ENCODE results near the gene PAX8. TPM values are rescaled to one million over a fixed set of nuclear protein-coding genes. Genes with fewer than 3 reads are reported as not detected.

The PAX8 gene
- total RNA-seq, 1 donor = 2.9 TPM

DNA sequence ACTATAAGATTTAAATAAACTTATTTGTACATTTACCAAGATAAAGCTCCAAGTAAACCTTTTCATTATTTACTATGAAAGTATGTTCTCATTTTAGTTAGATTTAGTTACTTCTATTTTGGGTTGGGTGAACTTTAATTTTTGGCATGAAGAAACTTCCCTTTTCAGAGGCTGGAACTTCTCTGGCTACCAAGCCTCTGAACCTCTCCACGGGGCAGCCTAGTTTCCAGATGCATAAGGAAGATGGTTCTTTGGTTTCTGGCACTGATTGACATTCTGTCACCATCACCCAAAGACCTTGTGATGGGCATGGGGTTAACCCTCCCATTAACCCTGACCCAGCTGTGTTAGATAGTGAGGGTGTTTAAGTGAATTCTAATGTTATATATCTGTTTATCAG lies 87.8 kb downstream of the PAX8 start:
- no peaks in the 10 kb centered on the region for H3K4me1 ChIP-seq (ENCODE audit: insufficient read depth, low read length)
- H3K4me2 ChIP-seq (ENCODE audit: insufficient read depth, low read length) = no peak overlapping the region
- no peak for DNase-seq (ENCODE audit: insufficient read length, low spot score, missing footprints)
- H2AFZ ChIP-seq (ENCODE audit: low read length) = no peak overlapping the region
- no peaks in the 10 kb centered on the region for H3K79me2 ChIP-seq (ENCODE audit: insufficient read depth, low read length)
- no peak overlapping the region for H3K4me3 ChIP-seq (ENCODE audit: insufficient read depth, low read length)
- no peak overlapping the region for H3K27ac ChIP-seq (ENCODE audit: low read depth, low read length)
- TF ChIP-seq, protein P1, sequence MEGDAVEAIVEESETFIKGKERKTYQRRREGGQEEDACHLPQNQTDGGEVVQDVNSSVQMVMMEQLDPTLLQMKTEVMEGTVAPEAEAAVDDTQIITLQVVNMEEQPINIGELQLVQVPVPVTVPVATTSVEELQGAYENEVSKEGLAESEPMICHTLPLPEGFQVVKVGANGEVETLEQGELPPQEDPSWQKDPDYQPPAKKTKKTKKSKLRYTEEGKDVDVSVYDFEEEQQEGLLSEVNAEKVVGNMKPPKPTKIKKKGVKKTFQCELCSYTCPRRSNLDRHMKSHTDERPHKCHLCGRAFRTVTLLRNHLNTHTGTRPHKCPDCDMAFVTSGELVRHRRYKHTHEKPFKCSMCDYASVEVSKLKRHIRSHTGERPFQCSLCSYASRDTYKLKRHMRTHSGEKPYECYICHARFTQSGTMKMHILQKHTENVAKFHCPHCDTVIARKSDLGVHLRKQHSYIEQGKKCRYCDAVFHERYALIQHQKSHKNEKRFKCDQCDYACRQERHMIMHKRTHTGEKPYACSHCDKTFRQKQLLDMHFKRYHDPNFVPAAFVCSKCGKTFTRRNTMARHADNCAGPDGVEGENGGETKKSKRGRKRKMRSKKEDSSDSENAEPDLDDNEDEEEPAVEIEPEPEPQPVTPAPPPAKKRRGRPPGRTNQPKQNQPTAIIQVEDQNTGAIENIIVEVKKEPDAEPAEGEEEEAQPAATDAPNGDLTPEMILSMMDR (IDR thresholded peaks at IDR 0.05; ENCODE audit: extremely low read depth, low read depth, low read length) = no peak
- no peaks in the 10 kb centered on the region for H3K9me3 ChIP-seq (ENCODE audit: low read depth, low read length)
- H3K36me3 ChIP-seq (ENCODE audit: insufficient read depth, low read length) = no peaks in the 10 kb centered on the region
- peaks cover 2% of the 10 kb centered on the region for H4K20me1 ChIP-seq (ENCODE audit: insufficient read depth, low read length)
- H3K27me3 ChIP-seq (ENCODE audit: insufficient read depth, low read length) = no peaks in the 10 kb centered on the region

DNA sequence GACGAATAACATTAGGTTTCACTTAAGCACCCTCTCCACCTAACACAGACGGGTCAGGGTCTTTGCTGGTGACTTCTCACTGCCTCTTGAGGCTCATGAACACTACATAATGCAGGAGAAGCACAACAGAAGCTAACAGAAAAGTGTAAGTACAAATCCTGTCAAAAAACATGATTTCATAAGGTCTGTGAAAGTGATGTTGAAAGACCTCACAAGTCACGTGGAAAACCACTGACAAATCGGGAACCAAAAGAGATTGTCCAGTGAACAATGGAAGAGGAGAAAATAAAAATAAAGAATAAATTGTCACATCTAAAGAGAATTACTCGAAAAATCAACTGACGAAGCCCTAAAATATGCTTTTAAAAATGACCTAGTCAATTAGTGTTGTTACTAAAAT lies 91.0 kb downstream of the PAX8 start:
- no peak for DNase-seq (ENCODE audit: insufficient read length, low spot score, missing footprints)
- Histone ChIP-seq H3K79me2 (ENCODE audit: insufficient read depth, low read length) (no peaks in the 10 kb centered on the region), H4K20me1 (ENCODE audit: insufficient read depth, low read length) (no peaks in the 10 kb centered on the region), H3K4me1 (ENCODE audit: insufficient read depth, low read length) (no peaks in the 10 kb centered on the region), H2AFZ (ENCODE audit: low read length) (no peak overlapping the region), H3K27me3 (ENCODE audit: insufficient read depth, low read length) (no peaks in the 10 kb centered on the region), H3K9me3 (ENCODE audit: low read depth, low read length) (no peaks in the 10 kb centered on the region), H3K4me2 (ENCODE audit: insufficient read depth, low read length) (no peak overlapping the region), H3K4me3 (ENCODE audit: insufficient read depth, low read length) (no peak overlapping the region), H3K27ac (ENCODE audit: low read depth, low read length) (no peak overlapping the region), H3K36me3 (ENCODE audit: insufficient read depth, low read length) (no peaks in the 10 kb centered on the region)
- TF ChIP-seq, protein P1 (IDR thresholded peaks at IDR 0.05; ENCODE audit: extremely low read depth, low read depth, low read length) = no peak

DNA sequence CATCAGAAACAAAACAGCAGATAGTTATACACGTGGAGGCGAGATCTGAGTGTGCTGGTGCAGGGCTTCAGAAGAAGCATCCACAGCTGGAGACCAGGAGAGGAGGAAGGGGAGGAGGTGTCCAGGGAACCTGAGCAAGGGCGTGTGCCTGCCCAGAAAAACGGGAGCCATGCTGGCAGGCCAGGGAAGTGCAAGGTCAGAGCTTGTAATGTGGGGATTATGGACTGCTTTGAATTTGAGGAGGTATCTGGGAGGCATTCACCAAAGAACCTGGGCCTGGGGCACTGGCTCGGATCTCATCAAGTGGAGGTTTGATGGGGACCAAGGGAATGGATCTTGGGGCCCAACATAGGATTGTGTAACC lies 92.3 kb downstream of the PAX8 start:
- TF ChIP-seq, protein P1 (IDR thresholded peaks at IDR 0.05; ENCODE audit: extremely low read depth, low read depth, low read length) = no peak
- no peaks in the 10 kb centered on the region for H4K20me1 ChIP-seq (ENCODE audit: insufficient read depth, low read length)
- H3K79me2 ChIP-seq (ENCODE audit: insufficient read depth, low read length) = no peaks in the 10 kb centered on the region
- no peaks in the 10 kb centered on the region for H3K9me3 ChIP-seq (ENCODE audit: low read depth, low read length)
- no peak overlapping the region for H3K27ac ChIP-seq (ENCODE audit: low read depth, low read length)
- no peaks in the 10 kb centered on the region for H3K4me1 ChIP-seq (ENCODE audit: insufficient read depth, low read length)
- H3K36me3 ChIP-seq (ENCODE audit: insufficient read depth, low read length) = no peaks in the 10 kb centered on the region
- no peak overlapping the region for H3K4me2 ChIP-seq (ENCODE audit: insufficient read depth, low read length)
- no peak overlapping the region for H2AFZ ChIP-seq (ENCODE audit: low read length)
- DNase-seq (ENCODE audit: insufficient read length, low spot score, missing footprints) = no peak
- H3K27me3 ChIP-seq (ENCODE audit: insufficient read depth, low read length) = no peaks in the 10 kb centered on the region
- H3K4me3 ChIP-seq (ENCODE audit: insufficient read depth, low read length) = no peak overlapping the region

DNA sequence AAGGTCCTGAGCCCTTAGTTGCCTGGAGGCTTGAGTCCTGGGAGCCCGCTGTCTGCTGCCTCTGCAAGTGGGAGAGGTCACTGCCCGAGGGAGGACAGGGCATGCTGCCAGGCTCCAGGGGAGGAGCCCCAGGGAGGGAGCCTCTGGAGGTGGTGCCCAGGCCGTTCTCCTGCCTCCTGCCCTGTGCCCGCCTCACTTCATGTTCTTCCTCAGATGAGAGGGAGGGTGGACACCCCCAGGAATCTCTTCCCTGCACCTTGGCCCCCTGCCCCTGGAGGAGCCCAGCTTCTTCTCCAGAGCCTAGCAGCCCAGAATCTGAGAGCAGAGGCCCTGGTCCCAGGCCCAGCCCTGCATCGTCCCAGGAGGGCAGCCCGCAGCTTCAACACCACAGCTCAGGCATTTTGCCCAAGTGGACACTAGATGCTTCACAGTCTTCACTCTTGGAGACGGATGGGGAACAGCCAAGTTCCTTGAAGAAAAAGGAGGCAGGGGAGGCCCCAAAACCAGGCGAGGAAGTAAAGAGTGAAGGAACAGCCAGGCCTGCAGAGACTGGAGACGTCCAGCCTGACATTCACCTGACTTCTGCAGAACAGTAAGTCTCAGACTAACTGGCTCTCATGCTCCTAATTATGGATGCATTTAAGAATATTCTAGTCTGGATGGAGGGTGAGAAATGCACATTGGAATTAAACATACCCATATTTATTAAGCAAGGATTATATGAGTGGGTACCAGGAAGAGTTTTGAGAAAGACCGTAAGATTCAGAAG lies 92.9 kb downstream of the PAX8 start:
- no peaks in the 10 kb centered on the region for H3K36me3 ChIP-seq (ENCODE audit: insufficient read depth, low read length)
- no peaks in the 10 kb centered on the region for H3K4me1 ChIP-seq (ENCODE audit: insufficient read depth, low read length)
- no peaks in the 10 kb centered on the region for H3K27me3 ChIP-seq (ENCODE audit: insufficient read depth, low read length)
- TF ChIP-seq, protein P1 (IDR thresholded peaks at IDR 0.05; ENCODE audit: extremely low read depth, low read depth, low read length) = no peak
- H3K9me3 ChIP-seq (ENCODE audit: low read depth, low read length) = no peaks in the 10 kb centered on the region
- DNase-seq (ENCODE audit: insufficient read length, low spot score, missing footprints) = no peak
- H3K27ac ChIP-seq (ENCODE audit: low read depth, low read length) = no peak overlapping the region
- H3K79me2 ChIP-seq (ENCODE audit: insufficient read depth, low read length) = no peaks in the 10 kb centered on the region
- H3K4me2 ChIP-seq (ENCODE audit: insufficient read depth, low read length) = no peak overlapping the region
- H2AFZ ChIP-seq (ENCODE audit: low read length) = no peak overlapping the region
- H4K20me1 ChIP-seq (ENCODE audit: insufficient read depth, low read length) = no peaks in the 10 kb centered on the region
- no peak overlapping the region for H3K4me3 ChIP-seq (ENCODE audit: insufficient read depth, low read length)

Measured in osteoblast (primary cell).